Measurements from ENCODE around the gene AKR7A2.

Gene AKR7A2

DNA sequence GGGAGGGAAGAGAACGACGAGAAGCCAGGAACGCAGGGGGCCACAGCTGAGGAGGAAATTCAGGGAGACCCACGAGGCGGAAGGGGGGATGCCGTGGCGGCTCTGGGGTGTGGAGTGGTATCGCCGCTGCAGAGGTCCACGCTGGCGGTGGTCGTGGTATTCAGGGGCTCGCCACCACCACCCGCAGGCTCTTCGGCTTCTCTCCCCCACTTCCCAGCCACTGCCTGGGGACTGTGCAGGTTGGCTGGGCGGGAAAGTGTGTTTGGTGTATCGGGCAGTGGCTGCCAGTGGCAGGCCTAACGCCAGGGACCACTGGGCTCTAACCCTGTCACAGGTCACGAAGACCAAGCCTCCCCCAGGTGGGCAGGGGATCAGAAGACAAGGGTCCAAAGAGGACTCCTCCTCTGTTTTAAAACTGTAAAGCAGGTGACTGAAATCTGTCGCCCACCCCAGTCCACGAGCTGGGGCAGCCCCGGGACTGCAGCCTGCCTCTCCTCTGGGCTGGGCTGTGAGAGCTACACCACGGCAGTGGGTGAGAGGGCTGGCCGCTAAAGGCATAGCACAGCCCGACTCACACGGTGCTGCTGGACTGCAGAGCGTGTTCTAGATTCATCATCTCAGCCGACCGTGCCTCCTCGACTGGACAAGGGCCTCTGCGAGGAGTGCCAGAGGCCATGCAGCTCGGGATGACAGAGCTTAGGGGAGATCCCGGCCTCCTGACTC, 31.1 kb upstream of the AKR7A2 start:
- DNase-seq (ENCODE audit: low read depth) = no peak

DNA sequence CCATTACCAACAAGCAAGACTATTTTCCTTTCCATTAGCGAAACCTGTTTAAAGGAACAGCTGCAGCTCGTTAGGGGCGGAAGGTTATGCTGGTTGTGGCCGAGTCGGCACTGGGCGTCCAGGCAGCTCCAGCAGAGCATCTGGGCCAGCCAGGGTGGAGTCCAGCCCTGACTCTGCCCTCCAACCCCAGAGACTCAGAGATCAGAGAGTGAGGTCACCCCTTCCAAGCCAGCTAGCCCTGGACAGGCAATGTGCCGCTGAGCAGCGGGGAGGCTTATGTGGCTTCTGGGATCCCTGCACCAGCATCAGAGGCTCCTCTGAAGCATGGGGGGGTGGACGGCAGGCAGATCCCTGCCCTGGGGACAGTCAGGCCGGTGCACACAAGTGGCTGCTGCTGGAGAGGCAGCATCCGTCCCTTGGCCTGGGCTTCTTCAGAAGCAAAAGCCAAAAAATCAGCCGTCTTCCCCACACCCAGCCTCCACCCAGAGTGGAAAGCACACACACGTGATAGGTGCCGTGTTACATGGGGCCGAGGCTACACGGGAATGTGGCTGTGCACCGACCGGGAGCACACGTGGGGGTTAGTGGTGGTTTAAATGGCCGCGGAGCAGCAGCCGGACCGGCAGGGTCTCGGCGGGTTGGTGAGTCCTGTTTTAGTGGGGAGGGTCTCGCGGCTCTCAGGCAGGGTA, 30.3 kb upstream of the AKR7A2 start:
- DNase-seq (ENCODE audit: low read depth) = peak; percentile 14

DNA sequence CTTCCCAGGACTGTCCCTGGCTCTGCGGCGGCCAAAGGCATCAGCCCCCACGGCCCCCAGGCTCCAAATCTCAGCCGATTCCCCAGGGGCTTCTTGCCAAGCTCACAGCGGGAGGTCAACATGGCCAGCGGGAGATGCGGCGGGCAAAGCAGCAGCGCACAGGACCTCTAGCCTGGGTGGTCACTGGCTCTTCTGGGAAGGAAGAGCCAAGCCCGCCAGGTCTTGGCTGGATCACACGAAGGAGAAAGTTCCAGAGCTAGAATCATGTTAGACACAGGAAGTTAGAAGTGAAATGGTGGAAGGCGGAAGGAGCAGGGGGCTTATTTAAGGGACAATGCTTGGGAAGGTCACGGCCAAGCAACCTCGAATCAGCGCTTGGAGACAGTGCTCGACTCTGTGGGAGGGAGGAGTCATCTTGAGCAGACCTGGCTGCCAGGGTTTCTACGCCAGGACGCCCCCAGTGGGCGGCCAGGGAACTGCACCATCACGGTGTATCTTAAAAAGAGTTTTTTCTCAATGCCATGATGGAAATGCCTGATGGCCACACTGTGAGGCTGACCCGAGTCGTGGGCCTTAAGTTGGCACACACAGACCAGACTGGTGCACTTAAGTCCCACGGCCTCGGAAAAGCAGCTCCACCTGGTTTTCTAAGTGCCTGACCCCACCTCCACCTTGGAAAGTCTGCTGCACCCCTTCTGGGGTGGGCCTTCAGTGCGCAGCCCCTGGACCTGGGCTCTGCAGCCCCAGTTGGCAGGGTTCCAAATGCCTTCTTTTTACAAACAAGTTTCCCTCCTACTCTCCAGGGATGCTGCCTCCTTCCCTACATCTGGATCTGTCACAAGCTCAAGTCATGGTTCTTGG, 29.5 kb upstream of the AKR7A2 start:
- peak; percentile 41 for DNase-seq (ENCODE audit: low read depth)

DNA sequence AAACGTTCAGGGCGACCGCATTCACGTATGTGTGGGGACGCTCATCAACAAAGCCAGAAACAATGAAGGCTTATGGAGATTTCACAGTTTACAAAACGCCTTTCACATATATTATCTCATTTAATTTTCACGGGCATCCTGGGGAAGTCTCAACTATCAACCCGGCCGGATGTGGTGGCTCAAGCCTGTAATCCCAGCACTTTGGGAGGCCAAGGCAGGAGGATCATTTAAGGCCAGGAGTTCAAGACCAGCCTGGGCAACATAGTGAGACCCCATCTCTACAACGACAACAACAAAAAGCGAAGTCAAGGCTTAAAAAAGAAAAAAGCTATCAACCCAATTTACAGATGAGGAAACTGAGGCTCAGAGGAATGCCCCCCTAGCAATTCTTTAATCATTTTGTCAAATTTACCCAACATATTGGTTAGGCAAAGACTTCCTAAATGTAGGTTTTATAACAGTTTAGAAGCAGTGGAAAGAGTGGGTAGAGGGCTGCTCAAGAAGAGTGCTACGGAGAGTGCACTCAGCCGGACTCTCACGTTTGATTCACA, 28.5 kb upstream of the AKR7A2 start:
- no peak for DNase-seq (ENCODE audit: low read depth)

DNA sequence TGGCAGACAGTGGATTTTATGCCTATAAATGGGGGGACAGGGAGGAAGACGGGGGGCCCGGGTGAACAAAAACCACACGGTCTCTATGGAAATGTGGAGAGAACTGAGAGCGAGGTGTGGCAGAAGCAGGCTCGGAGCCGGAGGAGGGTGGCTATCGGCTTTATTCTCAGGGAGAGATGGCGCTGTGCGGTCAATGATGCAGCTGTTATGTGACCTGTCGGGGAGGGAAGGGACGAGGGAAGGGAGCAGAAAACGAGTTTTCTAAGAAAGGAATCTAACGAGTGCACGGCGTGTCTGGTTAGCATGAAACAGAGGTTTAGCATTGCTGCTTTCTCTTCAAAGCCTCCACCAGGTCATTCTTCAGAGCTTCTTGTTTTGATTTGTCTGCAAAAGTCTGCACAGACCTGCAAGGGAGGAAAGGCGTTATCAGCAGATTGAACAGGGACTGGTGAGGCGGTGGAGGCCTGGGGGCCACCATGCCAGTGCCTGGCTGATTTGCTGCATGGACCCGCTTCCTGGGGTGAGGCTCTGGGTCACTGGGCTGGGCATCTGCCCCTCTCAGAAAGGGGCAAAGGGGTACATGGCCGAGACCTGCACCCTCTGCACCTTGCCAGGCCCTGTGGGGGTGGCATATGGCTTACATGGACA, 27.4 kb upstream of the AKR7A2 start:
- DNase-seq (ENCODE audit: low read depth) = no peak

DNA sequence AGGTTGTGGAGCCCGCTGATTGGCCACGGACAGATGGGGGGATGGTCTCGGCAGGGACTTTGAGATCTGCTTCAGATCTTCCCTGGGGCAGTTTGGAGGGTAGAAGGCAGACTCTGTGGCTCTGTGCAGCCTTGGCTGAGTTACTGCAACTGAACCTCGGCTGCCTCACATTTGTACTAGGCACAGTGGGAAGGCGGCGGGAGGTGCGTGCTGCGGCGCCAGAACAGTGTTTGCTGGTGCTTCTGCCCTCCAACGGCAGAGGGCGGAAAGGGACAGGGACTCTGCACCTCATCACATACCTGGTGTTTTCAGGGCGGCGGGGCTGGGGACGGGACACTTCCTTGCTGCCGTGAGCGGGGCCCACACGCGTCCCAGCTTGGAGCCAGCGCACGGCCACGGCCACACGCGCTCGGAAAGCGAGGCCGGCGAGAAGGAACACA, 26.4 kb upstream of the AKR7A2 start:
- no peak for DNase-seq (ENCODE audit: low read depth)

DNA sequence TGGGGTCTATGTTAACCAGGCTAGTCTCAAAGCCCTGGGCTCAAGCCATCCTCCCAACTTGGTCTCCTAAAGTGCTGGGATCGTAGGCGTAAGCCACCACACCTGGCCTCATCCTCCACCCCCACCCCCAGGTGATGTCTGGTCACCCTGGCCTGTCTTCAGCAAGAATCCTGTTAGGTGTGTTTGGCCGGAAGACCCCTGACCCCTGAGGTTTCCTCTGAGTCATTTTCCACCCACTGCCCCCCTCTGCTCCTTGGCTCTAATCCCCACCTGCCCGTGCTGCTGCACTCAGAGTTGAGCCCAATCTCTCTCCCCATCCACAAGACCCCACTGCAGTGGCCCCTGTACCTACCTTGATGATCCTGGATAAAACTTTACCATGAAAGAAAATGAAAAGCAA, 25.3 kb upstream of the AKR7A2 start:
- DNase-seq (ENCODE audit: low read depth) = no peak

DNA sequence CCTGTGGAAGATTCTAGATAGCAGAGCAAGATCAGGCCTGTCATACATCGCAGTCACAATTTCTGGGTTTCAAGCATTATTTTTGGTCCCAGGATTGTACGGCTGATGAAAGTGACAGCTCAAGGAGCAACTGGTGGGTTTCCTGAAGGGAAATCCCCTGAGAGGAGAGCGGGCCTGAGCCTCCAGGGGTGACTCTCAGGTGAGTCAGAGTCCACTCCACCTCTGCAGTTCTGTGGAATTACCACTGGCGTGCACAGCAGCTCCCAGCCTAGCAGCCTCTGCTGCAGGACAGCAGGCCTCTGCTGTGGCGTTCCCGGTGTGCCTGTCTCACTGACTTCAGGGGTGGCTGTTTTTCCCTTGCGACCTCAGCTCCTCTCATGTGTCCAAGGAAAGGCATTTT, 24.6 kb upstream of the AKR7A2 start:
- no peak for DNase-seq (ENCODE audit: low read depth)

DNA sequence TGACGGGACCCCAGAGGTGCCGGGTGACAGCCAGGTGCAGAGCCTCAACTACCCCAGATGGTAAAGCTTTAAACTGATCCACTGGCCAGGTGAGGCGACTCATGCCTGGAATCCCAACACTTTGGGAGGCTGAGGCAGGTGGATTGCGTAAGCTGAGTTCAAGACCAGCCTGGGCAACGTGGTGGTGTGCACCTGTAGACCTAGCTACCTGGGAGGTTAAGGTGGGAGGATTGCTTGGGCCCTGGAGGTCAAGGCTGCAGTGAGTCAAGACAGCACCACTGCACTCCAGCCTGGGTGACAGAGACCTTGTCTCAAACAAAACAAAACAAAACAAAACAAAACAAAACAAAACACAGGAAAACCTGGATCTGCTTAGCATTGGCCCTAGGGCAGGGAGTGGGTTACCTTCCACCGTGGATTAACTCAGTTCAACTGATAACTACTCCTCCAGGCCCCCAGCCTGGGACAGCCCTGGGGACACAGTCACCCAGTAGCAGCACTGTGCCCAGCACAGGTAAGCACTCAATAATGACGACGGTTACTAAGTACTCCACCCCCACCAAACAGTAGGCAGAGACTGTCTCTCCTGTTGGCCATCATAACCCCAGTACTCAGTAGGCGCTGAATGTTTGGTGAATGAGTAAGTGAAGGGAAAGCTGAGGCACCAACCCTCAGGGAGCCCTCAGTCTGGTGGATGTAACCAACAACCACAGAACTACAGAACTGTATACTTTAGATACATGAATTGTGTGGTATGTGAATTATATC, 21.8 kb upstream of the AKR7A2 start:
- no peak for DNase-seq (ENCODE audit: low read depth)

DNA sequence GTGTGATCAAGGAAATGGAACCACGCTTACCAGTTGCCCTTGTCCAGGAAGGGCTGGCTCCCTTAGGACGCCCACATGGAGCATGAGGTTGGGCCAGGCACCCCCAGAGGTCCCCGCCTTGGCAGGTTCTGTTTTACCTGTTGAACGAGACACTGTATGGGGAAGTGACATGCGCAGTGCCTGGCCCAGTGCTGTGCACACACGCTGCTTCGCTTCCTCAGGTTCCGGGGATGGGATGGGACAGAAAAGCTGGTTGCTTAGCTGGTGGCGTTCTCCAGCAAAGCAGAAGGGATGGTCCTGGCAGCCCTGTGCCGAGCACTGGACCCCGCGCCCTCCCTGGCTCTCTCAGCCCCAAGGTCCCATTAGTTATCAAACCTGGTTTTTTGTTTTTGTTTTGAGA, 20.9 kb upstream of the AKR7A2 start:
- no peak for DNase-seq (ENCODE audit: low read depth)

DNA sequence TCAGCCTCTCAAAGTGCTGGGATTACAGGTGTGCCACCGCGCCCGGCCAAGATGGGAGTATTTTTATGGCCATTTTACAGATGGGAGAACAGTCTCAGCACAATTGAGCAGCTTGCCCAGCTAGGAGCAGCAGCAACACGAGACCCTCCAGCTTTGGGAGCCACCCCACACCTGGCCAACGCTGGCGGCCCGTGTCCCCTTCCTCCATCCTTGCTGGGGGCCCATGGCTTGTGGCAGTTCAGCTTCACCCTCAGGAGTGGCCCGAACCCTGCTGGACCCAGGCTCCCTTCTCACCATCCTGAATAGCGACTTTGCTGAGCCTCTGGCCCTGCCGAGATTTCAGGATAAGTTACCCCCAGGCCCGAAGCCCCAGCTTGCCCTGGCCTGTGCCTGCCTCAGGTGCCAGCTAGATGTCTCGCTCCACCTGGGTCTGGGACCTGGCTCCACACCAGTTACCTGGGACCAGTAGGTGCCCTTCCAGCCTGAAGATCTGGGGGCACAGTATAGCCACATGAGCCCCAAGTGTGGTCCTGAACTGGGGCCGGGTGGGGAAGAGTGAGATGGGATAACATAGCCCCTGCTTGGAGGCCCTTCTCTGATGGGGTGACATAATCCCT, 19.4 kb upstream of the AKR7A2 start:
- no peak for DNase-seq (ENCODE audit: low read depth)

DNA sequence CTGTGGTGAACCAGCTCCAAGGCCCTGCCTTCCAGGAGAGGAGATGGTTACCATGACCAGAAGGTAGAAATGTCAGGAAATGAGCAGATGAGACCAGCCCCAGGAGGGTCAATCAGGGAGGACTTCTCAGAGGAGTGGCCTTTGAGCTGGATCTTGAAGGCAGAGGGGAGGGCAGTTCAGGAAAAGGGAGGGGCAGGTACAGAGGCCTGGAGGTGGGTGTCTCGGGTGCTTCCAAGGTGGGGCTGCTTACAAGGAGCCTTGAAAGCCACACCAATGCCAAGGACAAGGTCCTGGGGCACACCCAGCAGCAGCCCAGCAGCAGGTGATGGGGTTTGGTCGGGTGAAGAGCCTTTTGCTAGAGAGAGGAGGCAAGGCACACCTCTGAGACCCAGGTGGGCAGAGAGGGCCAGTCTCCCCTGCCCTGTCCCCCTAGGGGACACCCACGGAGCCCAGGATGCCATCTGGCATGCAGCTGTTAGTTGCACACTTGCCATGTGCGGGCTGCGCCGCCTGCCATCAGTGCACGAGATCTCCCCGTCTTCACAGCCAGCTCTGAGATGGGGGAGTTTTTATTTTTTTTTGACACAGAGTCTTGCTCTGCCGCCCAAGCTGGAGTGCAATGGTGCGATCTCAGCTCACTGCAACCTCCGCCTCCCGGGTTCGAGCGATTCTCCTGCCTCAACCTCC, 18.6 kb upstream of the AKR7A2 start:
- no peak for DNase-seq (ENCODE audit: low read depth)

DNA sequence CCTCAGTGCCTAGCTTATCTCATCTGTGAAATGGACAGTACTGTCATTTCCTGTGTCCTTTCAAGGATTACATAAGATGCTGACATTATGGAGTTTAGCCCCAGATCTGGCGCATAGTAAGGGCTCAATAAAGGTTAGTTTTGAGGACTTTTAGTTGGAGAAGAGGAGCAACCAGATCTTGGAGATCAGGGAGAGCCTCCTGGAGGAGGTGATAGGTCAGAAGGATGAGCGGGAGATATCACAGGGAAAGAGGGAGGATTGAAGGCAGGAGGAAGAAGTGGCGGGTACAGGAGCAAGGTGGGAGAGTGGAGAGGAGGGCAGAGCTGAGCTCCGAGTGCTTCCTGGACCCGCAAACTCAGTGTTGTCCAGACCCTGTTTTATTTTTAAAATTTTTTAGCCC, 17.7 kb upstream of the AKR7A2 start:
- DNase-seq (ENCODE audit: low read depth) = no peak

DNA sequence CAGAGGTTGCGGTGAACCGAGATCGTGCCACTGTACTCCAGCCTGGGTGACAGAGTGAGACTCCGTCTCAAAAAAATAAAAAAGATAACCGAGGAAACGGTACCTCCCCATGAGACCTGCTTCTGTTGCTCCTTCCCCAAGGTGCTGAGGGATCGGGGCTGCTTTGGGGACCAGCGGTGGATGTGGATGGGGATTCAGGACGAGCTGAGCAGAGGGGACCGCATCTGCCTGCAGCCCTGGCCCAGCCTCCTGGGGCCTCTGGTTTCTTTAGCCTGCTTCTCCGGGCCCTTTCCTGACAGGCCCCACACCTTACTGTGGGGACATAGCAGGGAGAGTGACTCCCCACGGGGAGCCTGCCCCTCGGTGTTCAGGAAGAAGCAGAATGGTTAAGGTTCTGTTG, 17.2 kb upstream of the AKR7A2 start:
- no peak for DNase-seq (ENCODE audit: low read depth)

DNA sequence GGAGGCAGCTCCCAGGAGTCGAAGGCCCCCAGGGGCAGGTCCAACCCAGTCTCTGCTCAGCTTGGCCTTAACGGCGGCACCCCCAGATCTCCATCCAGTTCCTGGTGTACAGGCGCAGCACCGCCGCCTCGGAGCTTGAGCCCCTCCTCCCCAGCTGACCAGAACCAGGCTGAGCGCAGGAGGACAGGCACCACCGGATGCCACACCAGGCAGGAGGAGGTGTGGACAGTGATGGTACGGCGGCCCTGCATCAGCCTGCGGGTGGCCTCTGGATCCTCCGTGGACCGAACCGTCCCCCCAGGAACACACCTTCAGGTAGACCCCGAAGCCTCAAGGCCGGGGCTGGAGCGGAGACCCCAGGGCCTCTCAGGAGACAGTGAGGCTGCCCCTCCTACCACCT, 16.5 kb upstream of the AKR7A2 start:
- no peak for DNase-seq (ENCODE audit: low read depth)

DNA sequence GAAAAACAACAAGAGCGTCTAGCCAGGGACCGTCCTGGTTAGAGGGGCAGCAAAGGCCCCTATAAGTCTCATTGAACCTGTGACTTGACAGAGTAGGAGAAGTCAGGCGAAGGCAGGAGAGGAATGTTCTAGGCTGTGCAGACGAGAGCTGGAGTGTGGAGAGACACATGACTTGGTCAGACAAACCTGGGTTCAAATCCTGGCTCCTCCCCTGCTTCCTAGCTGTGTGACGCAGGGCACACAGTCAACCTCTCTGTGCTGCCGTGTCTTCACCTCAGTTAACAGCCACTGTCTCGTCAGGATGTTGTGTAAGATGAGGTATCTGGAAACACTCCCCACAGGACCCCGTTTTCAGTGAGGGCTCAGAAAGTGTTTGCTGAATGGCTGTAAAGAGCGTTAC, 15.8 kb upstream of the AKR7A2 start:
- DNase-seq (ENCODE audit: low read depth) = no peak

DNA sequence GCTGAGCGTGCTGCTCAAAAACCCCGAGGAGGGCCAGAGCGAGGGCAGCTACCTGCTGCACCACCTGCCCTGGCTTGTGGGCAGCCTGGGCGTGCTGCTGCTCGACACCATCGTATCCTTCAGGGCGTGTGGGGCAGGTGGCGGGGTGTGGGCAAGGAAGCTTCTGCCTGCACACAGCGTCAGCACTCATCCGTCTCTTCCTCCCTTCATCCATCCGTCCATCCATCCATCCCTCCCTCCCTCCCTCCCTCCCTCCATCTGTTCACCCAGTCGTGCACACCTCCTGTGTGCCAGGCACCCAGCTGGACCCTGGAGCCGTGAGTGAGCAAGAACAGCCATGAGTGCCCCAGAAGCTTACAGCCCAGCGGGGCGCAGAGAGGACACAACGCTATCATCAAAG, 15.4 kb upstream of the AKR7A2 start:
- no peak for DNase-seq (ENCODE audit: low read depth)

DNA sequence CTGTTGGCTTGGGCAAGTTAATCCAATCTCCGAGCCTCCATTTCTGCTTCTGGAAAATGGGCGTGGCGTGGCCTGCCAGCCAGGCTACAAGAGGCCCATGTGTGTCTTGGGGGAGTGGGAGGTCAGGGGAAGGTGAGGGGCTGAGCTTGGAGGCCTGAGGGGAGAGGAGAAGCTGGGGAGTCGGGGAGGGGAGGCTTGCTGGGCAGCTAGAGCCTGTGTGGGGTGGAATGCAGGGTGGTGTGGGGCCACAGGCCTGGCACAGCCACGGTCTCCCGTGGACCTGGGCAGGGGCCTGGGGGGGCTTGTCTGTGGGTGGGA, 14.8 kb upstream of the AKR7A2 start:
- DNase-seq (ENCODE audit: low read depth) = no peak

DNA sequence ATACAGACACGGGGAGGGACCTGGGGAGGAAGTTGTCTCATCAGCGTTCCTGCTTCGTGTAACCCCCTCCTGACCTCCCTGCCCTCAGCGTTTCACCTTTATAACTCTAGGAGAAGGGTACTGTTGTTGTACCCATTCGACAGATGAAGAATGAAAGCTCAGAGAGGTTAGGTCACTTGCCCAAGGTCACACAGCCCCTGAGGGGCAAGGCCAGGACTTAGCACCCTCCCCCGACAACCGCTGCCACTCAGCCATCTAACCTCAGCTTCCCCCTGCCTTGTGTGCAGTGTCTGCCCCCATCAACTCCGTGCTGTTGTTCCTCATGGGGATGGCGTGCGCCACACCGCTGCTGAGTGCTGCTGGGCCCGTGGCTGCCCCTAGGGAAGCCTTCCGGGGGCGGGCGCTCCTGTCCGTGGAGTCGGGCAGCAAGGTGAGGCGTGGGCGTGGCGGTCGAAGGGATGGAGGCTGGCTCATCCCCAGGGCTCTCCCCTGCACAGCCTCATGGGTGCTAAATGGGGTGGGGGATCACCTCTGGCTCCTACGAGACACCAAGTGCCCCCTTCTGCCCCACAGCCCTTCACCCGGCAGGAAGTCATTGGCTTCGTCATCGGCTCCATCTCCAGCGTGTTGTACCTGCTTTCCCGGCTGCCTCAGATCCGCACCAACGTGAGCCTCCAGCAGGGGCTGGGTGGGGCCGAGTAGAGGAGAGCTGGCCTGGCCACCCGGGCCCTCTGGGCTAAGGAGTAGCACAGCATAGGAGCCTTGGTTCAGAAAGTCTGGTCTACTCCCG, 14.2 kb upstream of the AKR7A2 start:
- DNase-seq (ENCODE audit: low read depth) = no peak

Data from stromal cell of bone marrow (primary cell).